Endothelial cell (in vitro differentiated cells): ENCODE measurements around the gene CCDC196. TPM values are rescaled to one million over a fixed set of nuclear protein-coding genes. Genes with fewer than 3 reads are reported as not detected.

Experiments used
- DNase-seq: peaks from one replicate; pipeline ENCODE4 v3.0.0; 2021; ENCODE audit warnings: low spot score
- H3K27ac Mint-ChIP-seq: one replicate; pipeline ENCODE4 v1.8.0; 2021; ENCODE audit warnings: mixed read lengths, inconsistent platforms; ENCODE audit not compliant: unreplicated experiment
- H3K27me3 Mint-ChIP-seq: one replicate; pipeline ENCODE4 v1.8.0; 2021; ENCODE audit warnings: mild to moderate bottlenecking, moderate library complexity, mixed read lengths, inconsistent platforms; ENCODE audit not compliant: unreplicated experiment
- H3K36me3 Mint-ChIP-seq: one replicate; pipeline ENCODE4 v1.8.0; 2021; ENCODE audit warnings: mild to moderate bottlenecking, low read depth, mixed read lengths, inconsistent platforms; ENCODE audit not compliant: unreplicated experiment
- H3K4me1 Mint-ChIP-seq: one replicate; pipeline ENCODE4 v1.8.0; 2021; ENCODE audit warnings: mild to moderate bottlenecking, mixed read lengths, inconsistent platforms; ENCODE audit not compliant: unreplicated experiment
- H3K4me3 Mint-ChIP-seq: one replicate; pipeline ENCODE4 v1.8.0; 2021; ENCODE audit warnings: mild to moderate bottlenecking, mixed read lengths, inconsistent platforms; ENCODE audit not compliant: unreplicated experiment
- H3K9me3 Mint-ChIP-seq: one replicate; pipeline ENCODE4 v1.8.0; 2021; ENCODE audit warnings: mixed read lengths, inconsistent platforms; ENCODE audit not compliant: unreplicated experiment
- CTCF ChIP-seq: fragments of 200-600 bp; sonication (generic); IDR thresholded peaks from one replicate; pipeline ENCODE4 v1.5.0; 2021; ENCODE audit warnings: antibody characterized with exemption; ENCODE audit not compliant: unreplicated experiment
- total RNA-seq: library from RNA; stranded (reverse); fragmentation: NEBNext Ultra II Directional; extraction: Animal tissue kit (Norgen Biotek cat#: 25700); gene quantifications from one replicate; pipeline ENCODE4 v1.2.1, GENCODE V29; 2021; ENCODE audit not compliant: unreplicated experiment

The CCDC196 gene
- total RNA-seq, 1 donor from 2014 or later: not detected

- H3K27me3 Mint-ChIP-seq: peaks cover 1% of the 10 kb centered on the region
- peaks cover 5% of the 10 kb centered on the region for H3K9me3 Mint-ChIP-seq
- DNase-seq: no peak
- no peaks in the 10 kb centered on the region for H3K4me1 Mint-ChIP-seq
- no peak overlapping the region for H3K27ac Mint-ChIP-seq
- H3K4me3 Mint-ChIP-seq: no peak overlapping the region
- peaks cover 3% of the 10 kb centered on the region for H3K36me3 Mint-ChIP-seq
- no peak for TF ChIP-seq CTCF
Measured at GRCh38 chr14:66468778-66469367, 17.3 kb upstream of the CCDC196 start.

- Mint-ChIP-seq H3K4me3 (no peak overlapping the region), H3K27ac (no peak overlapping the region), H3K27me3 (no peaks in the 10 kb centered on the region), H3K9me3 (no peaks in the 10 kb centered on the region), H3K4me1 (no peaks in the 10 kb centered on the region), H3K36me3 (peaks cover 3% of the 10 kb centered on the region)
- DNase-seq: no peak
- TF ChIP-seq CTCF: no peak
Measured at GRCh38 chr14:66471584-66471983, 14.6 kb upstream of the CCDC196 start.

- Mint-ChIP-seq H3K27me3 (no peaks in the 10 kb centered on the region), H3K4me3 (no peak overlapping the region), H3K4me1 (no peaks in the 10 kb centered on the region), H3K27ac (no peak overlapping the region), H3K36me3 (peaks cover 3% of the 10 kb centered on the region), H3K9me3 (no peaks in the 10 kb centered on the region)
- TF ChIP-seq CTCF: no peak
- no peak for DNase-seq
Measured at GRCh38 chr14:66472251-66472650, 13.9 kb upstream of the CCDC196 start.

- H3K36me3 Mint-ChIP-seq: peaks cover 3% of the 10 kb centered on the region
- TF ChIP-seq CTCF: no peak
- no peak overlapping the region for H3K4me3 Mint-ChIP-seq
- no peaks in the 10 kb centered on the region for H3K4me1 Mint-ChIP-seq
- DNase-seq: no peak
- H3K27me3 Mint-ChIP-seq: no peaks in the 10 kb centered on the region
- H3K9me3 Mint-ChIP-seq: no peaks in the 10 kb centered on the region
- H3K27ac Mint-ChIP-seq: no peak overlapping the region
Measured at GRCh38 chr14:66473223-66473622, 12.9 kb upstream of the CCDC196 start.

GRCh38 chr14:66476964-66477363, 9.2 kb upstream of the CCDC196 start:
- Mint-ChIP-seq H3K4me1 (no peaks in the 10 kb centered on the region), H3K4me3 (no peak overlapping the region), H3K27ac (no peak overlapping the region), H3K27me3 (no peaks in the 10 kb centered on the region), H3K36me3 (no peaks in the 10 kb centered on the region), H3K9me3 (no peaks in the 10 kb centered on the region)
- TF ChIP-seq CTCF: no peak
- DNase-seq: no peak
